Uterus (tissue), 2 donors: ENCODE results near the gene RPL3.

Source experiments
- POLR2A ChIP-seq, 2 donors: fragments of 450-650 bp; IDR thresholded peaks; one replicate each; pipeline ENCODE4 v1.6.1; 2016; ENCODE audit warnings: antibody characterized with exemption in 2 of 2, mild to moderate bottlenecking in 1 of 2, moderate library complexity in 1 of 2
- TF ChIP-seq, protein P1 (sequence below), 4 experiments: fragments of 200-600 bp in 2 of 4; fragments of 450-650 bp in 2 of 4; sonication (generic) in 2 of 4; IDR thresholded peaks; one replicate each; pipeline ENCODE4 v1.5.1; 2016 to 2019; ENCODE audit warnings: antibody characterized with exemption in 4 of 4, mild to moderate bottlenecking in 2 of 4, moderate library complexity in 1 of 4

DNA sequence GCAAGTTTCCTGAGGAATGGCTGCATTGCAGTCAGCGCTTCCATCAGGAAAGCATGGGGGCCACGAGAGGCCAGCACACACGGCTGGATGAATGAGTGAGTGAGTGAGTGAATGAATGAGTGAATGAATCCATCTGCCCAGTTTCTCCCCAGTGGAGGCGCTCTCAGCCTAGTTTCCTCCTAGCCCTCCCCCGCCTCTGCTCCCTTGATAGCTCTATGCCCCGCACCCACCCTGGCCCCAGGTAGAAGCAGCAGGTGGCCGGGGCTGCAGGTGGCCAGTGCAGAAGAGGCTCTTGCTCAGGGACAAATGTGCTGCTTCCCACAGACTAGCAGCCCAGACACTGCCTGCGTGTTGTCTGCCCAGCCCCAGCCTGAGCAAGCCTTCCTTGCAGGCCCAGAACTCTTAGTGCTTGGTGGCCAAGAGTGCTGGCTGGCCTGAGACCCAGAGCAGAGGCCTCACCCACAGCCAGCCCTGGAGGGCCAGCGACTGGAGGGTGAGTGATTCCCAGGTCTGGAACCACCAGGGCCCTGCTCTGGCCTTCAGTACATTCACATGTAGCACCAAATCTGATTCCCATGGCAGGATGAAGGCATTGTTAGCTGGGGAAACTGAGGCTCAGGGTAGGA is 43.5 kb downstream of the RPL3 start:
- TF ChIP-seq POLR2A (IDR thresholded peaks at IDR 0.05) = no peak
- TF ChIP-seq, protein P1, sequence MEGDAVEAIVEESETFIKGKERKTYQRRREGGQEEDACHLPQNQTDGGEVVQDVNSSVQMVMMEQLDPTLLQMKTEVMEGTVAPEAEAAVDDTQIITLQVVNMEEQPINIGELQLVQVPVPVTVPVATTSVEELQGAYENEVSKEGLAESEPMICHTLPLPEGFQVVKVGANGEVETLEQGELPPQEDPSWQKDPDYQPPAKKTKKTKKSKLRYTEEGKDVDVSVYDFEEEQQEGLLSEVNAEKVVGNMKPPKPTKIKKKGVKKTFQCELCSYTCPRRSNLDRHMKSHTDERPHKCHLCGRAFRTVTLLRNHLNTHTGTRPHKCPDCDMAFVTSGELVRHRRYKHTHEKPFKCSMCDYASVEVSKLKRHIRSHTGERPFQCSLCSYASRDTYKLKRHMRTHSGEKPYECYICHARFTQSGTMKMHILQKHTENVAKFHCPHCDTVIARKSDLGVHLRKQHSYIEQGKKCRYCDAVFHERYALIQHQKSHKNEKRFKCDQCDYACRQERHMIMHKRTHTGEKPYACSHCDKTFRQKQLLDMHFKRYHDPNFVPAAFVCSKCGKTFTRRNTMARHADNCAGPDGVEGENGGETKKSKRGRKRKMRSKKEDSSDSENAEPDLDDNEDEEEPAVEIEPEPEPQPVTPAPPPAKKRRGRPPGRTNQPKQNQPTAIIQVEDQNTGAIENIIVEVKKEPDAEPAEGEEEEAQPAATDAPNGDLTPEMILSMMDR (IDR thresholded peaks at IDR 0.05) = no peak
